H1 (cell line): Measurements from ENCODE around the gene TPD52L1.

Source experiments
- CREB1 ChIP-seq: IDR thresholded peaks from 2 replicates; pipeline ENCODE4 v1.6.1; 2012; ENCODE audit warnings: inconsistent platforms
- SAP30 ChIP-seq: fragments of 300-600 bp; sonication (generic); IDR thresholded peaks from 2 replicates; pipeline ENCODE4 v1.7.1; 2012; ENCODE audit warnings: low read length, moderate library complexity, mild to moderate bottlenecking, inconsistent platforms; ENCODE audit not compliant: insufficient read depth, insufficient replicate concordance
- YY1 ChIP-seq: IDR thresholded peaks from 2 replicates; pipeline ENCODE4 v1.6.1; 2011; ENCODE audit warnings: low read depth, mild to moderate bottlenecking, low read length
- TF ChIP-seq, protein P1 (sequence below), 3 experiments: IDR thresholded peaks; 1 replicate in 2 of 3; 2 replicates in 1 of 3; pipeline versions ENCODE4 v1.5.1 to v1.6.1; 2011; ENCODE audit warnings: low read length in 3 of 3, mild to moderate bottlenecking in 3 of 3, inconsistent platforms in 2 of 3, low read depth in 1 of 3, moderate library complexity in 1 of 3; ENCODE audit not compliant: insufficient read depth in 1 of 3; ENCODE audit errors: control extremely low read depth in 1 of 3

DNA sequence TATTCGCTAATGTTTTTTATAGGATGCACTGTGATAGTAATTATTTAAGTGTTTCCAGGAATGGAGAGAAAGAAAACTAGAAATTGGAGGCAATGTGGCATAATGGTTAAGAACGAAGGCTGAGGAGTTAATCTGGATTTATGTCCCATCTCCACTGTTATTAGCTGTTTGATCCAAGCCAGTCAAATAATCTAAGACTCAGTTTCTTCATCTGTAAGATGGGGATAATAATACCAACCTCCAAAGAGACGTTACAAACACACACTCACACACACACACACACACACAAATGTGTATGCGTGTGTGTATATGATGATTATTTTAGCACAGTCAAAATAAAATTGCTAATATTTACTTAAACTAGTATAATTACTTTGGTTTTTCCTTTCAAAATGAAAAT lies 36.9 kb upstream of the TPD52L1 start:
- TF ChIP-seq YY1 (no peak), SAP30 (no peak), CREB1 (no peak)
- TF ChIP-seq, protein P1, sequence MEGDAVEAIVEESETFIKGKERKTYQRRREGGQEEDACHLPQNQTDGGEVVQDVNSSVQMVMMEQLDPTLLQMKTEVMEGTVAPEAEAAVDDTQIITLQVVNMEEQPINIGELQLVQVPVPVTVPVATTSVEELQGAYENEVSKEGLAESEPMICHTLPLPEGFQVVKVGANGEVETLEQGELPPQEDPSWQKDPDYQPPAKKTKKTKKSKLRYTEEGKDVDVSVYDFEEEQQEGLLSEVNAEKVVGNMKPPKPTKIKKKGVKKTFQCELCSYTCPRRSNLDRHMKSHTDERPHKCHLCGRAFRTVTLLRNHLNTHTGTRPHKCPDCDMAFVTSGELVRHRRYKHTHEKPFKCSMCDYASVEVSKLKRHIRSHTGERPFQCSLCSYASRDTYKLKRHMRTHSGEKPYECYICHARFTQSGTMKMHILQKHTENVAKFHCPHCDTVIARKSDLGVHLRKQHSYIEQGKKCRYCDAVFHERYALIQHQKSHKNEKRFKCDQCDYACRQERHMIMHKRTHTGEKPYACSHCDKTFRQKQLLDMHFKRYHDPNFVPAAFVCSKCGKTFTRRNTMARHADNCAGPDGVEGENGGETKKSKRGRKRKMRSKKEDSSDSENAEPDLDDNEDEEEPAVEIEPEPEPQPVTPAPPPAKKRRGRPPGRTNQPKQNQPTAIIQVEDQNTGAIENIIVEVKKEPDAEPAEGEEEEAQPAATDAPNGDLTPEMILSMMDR (IDR thresholded peaks at IDR 0.05; ENCODE audit: control extremely low read depth in 1 of 3, insufficient read depth in 1 of 3, low read depth in 1 of 3, low read length in 3 of 3): no peak
